GM18519 (cell line): ENCODE measurements around the gene NTNG1.

Source experiments
- ATAC-seq: cut with Tn5 transposase; IDR thresholded peaks from one replicate; pipeline ENCODE4 v1.9.1; 2021; ENCODE audit warnings: mild to moderate bottlenecking, moderate library complexity; ENCODE audit not compliant: unreplicated experiment, low FRiP score

NTNG1 gene

DNA sequence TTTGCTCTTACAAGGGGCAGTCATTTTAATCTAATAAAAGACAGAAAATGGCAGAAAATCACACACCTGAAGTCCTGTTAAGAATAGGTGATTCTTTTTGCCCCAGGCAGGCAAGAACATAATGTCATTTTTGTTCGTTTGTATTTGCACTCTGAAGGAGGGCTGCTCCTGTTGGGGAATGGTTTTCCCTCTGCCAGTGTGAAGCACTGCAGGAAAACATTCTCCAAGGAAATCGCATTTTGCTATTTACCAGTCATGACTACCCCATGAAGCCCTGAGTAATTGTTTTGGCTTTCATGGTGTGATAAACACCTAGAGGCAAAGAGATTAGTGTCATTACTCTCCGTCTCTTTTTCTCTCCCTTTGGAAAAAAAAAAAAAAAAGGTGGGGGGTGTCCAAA lies 345.5 kb downstream of the NTNG1 start:
- ATAC-seq = no peak

DNA sequence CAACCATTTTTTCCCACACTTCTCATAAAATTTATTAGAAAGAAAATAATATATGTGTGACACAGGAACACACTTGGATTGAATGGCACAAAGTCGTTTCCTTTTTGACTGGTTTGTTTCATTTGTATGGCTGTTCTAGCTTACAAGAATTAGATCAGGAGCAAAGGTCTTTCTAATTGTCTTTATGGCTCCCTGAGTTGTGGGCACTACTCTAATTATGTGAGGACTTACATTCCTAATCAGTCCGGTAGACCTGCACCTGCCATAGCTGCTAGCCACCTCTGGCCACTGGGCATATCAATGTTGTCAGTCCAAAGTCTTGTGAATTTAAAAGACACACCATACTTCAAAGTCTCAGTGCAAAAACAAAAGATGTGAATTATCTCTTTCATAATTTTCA lies 346.7 kb downstream of the NTNG1 start:
- ATAC-seq = no peak

DNA sequence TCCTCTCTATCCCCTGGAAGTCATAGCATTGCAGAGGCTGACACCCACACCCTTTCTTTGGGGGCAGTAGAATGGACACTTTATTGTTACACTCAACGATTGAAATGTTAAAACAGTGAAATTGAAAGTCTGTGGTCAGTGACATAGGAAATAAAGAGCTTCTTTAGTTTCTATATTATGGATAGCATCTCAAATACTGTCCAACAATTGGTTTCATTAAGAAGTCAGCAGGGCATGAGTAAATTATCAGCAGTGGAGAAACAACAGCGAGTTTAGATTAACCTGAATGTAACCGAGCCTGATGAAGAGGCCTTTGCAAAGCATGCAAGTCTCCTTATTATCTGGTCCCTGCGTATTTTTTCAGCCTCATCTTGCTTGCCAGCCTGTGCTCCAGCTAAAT lies 350.7 kb downstream of the NTNG1 start:
- ATAC-seq = no peak

DNA sequence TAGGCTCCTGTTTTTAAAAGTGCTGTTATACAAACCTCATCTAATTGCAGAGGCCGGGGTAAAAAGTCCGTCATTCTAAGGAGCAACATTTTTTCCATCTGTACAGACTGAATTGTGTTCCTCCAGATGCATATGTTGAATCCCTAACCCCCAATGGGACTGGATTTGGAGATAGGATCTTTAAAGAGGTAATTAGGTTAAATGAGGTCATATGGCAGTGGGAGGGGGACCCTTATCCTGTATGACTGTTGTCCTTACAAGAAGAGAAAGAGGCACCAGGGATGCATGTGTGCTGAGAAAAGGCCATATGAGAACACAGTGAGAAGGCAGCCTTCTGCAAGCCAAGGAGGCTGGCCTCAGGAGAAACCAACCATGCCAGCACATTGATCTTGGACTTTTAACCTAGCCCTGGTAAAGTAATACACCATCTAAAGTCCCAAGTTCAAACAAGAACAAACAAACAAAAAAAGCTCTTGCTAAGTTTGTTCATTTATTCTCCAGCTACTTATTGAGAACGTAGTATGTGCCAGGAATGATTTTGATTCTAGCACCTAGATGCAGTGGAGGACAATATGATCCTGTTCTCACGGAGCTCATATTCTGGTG lies 352.4 kb downstream of the NTNG1 start:
- ATAC-seq = no peak

DNA sequence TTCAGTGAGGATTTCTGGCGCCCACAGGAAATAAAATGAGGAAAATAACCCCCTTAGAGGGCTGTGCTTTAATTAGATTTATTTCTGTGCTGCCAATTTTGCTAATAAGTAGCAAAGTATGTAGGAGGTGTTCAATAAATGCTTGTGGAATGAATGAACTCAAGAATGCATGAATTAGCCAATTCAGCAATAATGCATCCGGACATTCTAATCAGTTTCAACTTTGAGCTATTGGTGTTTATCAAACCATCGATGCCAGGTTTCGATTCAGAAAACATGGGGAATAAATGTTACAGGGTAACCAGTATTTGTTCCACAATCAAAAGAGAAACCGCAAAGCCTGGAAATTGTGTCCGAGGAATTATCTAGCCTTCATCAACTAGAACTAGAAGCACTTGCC lies 353.2 kb downstream of the NTNG1 start:
- no peak for ATAC-seq

DNA sequence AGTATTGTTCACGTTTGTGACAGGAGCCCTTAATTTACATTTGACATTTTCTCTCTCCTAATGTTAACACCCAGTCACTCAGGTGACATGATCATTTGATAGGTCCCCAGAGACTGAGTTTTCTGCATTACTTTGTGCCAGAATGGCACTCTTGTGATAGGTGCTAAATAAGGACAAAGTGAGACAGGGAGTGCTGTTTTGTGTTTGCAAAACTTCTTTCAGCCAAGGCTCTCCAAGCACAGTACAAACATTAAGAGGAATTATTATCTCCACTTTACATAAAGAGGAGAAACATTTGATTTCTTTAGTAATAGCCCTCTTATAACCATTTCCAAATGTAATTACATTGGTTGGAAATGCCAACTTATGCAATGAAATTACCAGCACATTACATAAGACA lies 355.2 kb downstream of the NTNG1 start:
- ATAC-seq = no peak

DNA sequence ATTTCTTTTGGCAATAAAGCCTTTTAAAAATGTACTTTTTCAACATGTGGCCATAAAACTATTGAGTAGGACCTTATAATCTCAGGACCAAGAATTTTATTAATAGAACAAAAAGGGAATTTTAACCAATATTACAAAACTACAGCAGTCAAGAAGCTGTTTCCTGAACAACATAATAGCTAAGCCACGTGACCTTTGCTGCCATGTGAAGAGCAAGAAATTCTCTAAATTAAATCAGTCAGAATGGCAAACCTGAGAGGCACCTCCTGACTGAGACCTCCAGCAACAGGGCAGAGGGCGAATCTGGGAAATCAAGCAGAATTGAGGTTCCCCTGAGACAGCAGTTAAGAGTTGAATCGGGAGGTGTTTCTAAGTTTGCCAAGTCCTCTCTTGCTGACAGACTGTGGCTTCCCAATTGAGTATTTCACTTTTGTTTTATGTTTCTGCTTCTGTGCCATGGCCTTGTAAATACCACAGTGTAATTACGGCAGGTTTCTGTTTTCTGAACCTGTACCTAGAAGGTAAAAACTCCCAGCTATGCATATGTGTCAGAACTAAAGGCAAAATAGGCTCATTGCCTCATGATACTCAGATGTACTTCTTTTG lies 358.4 kb downstream of the NTNG1 start:
- peak; percentile 97 for ATAC-seq

DNA sequence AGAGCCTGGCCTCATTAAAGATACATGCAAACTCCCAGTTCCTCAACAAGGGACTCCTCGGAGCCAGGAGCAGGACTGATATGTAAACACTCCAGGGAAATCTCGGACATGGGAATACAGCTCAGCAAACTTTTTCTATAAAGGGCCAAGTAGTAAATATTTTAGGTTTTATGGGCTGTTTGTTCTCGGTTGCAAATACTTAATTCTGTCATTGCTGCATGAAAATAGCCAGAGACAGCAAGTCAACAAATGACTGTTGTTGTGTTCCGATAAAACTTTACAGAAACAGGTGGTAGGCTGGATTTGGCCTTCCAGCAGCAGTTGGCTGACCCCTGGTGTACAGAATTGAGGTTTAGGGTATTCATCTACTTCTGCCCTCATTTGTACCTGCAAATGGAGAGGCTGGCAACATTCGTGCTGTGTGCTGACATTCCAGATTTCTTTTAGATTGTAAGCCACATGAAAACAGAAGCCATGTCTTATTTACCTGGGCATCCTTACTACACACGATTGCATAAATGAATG lies 360.3 kb downstream of the NTNG1 start:
- ATAC-seq = no peak

DNA sequence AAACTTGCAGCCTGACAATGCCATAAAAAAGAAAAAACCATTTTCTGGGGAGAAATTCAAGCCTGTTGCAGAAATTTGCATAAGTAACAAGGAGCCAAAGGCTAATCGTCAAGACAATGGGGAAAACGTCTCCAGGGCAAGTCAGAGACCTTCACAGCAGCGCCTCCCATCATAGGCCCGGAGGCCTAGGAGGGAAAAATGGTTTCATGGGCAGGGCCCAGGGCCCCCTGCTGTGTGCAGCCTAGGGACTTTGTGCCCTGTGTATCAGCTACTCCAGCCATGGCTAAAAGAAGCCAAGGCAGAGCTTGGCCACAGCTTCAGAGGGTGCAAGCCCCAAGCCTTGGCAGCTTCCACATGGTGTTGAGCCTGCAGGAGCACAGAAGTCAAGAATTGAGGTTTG lies 369.5 kb downstream of the NTNG1 start:
- no peak for ATAC-seq

DNA sequence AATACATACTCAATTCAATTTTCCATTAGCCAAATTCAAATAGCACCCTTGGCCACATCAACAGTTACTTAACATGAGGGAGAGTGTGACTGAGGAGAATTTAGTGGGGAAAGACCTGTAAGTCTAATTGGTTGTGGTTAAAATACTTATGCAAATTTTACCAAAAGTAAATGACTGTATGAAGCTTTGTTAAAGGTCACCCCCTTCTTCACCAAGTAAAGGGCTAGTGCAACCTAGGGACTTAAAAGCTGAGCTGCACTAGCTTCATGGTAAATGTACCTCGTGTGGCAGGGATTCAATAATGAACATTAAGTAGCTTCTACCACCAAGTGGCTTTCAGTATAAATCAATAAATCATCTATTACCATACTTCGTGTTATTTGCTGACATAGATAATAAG lies 372.0 kb downstream of the NTNG1 start:
- ATAC-seq = no peak

DNA sequence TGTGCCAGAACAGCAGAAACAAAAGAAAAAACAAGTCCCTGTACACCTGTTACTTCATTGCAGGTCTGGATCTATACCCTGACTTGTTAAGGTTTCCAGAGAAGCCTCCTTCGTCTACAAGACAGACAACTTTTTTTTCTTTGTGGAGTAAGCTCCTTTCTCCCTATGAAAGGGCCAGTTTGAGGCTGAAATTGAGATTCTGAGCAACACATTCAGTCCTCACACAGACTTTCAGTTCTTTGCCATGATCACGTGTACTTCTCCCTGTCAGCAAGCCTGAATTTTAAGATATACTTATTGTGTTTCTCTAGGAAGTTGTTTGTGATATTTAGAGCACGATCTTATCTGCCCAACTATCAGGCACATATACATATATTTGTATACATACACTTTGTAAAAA lies 374.0 kb downstream of the NTNG1 start:
- no peak for ATAC-seq

DNA sequence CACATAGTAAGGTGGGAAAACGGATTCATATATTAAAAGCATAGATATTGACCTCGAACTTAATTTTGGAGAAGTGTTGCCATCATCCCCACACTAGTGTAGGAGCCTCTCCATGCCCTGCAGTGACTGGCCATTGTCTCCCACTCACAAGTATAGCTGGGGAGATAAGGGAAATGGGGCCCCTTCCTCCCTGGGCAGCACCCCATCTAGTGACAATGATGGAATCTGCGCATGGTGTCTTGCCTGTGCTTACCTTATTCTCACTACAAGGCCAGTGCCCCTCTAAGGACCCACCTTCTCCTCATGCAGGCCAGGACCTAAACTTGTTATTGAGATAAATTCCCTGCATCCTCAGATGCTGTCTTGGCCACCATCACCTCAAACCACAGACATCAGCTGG lies 374.9 kb downstream of the NTNG1 start:
- ATAC-seq = no peak

DNA sequence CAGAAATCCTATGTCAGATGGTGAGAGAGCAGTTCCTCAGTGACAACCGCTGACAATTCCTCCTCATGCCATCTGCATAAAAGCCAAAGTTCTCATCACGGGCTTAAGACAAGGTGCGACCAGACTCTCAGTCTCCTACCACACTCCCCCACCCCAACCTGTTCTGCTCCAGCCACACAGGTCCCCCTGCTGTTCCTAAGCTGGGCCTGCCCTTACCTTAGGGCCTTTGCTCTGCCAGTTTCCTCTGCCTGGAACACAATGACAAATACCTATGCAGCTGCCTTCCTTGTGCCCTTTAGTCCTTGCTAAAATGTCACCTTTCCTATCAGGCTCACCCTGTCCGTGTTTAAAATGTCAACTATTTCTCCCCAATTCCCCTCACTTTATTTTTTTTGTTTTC lies 382.2 kb downstream of the NTNG1 start:
- ATAC-seq = no peak

DNA sequence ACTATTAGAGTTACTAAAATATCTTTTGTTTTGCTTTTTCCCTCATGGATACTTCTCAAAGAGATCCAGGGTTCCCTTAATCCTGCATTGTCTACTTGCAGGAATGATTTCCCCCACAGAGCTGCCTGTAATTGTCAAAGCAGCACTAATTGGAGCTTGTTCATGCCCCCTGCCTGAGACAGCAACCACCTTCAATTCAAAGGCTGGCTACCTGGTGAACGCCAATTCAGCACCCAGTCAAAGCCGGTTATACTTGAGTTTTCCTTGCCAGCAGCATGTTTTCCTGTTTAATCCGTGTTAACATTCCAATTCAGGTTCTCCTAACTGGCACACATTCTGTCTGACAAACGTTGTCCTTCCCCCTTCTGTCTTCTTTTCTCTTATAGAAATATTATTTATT lies 382.9 kb downstream of the NTNG1 start:
- no peak for ATAC-seq

DNA sequence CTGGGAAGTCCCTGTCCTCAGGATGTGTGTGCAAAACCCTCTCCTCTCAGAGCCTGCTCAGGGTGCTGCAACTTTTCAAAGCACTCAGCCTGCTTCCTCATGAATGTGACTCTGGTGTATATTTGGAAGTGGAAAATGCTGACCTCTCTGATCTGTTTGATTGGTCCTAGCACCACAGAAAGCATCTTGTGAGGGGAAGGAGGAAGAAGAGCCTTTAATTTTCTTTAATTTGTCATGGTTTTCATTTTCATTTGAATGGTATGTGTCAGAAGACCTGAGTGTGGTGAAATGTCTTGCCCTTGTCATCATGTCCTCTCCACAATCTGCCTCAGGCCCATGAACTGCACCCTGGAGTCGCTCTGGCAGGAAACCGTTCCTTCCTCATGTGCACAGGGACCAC lies 383.5 kb downstream of the NTNG1 start:
- ATAC-seq = no peak

DNA sequence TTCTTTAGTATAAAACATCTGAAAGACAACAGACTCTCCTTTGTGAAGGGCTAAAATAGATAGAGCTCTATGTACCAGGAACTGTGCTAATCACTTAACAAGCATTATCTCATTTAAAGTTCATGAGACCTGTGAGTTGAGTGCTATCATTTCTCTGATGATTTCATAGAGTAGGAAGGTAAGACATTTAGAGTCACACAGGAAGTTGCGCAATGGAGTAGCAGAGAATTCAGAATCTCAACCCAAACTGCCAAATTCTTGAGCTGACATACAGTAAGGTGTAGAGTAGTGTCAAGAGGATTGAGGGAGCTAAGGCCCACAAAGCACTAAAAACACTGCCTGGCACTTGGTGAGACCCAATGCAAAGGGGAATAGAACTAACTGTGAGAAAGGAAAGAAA lies 384.3 kb downstream of the NTNG1 start:
- no peak for ATAC-seq

DNA sequence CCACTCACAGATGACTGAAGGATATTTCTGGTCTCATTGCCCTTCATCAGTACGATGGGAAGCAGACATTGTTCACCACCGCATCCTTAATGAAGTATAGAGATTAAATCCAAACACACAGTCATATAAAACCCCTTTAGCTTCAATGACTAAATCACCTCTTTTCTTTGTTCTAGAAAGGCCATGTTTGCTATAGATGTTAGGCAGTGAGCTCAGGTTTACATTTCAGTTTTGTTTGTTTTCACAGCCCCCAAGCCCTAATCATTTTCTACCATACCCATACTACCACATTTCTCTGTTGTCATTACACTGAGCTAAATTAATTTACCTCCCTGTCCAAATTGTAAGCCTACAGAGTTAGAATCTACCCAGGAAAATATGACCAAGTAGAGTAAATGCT lies 385.1 kb downstream of the NTNG1 start:
- ATAC-seq = no peak

DNA sequence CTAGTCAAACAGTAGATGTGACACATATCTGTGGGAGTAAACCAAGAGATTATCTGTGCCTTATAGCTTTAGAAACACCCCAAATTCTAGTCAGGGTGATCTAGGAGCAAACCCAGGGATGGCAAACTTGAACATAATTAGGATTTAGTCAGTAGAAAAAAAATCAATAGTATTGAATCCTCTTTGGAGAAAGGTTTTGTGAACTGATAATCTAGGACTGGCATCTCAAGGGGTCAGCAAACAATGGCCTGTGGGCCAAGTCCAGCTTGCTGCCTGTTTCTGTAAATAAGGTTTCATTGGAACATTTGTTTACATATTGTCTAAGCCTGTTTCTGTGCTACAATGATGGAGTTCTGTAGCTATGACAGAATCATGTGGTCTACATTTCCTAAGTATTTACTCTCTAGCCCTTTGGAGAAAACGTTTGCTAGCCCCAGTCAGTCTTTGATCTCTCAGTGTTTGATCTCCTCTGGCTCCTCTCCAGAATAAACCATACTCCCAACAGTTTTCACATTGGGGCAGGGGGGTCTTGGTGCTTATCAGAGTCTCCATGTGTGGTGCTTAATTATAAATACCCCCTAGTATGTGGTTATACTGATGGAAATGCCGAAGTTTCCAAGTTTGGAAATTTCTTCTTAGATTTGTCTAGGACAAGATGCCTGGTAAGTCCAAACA lies 385.8 kb downstream of the NTNG1 start:
- no peak for ATAC-seq

DNA sequence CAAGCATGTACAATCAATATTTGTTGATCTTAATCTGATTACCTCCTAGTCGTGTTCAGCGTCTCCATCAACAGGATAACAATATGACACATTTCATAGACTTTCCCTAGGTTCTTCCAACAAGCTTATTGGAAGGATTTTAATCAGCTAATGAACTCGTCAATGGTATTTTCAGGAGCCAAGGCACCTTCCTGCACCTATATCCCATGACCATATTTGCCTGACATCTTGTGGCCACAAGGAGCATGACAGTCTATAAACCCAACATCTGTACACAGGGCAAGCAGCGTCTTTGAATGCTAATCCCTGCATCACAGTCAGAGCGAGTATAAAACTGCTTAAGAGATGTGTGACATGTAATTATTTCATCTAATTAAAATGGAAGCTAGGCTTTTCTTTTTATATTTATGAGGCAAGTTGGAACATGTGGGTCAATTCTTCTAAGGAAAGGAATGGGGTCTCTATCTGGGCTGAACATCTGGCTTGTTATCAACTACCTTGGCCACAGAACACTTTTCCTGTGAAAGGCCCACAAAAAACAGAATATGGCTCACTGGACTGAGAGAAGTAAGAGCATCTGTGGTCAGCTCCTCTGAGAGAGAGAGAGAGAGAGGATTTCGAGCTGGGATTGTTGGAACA lies 388.8 kb downstream of the NTNG1 start:
- ATAC-seq = peak; percentile 98

DNA sequence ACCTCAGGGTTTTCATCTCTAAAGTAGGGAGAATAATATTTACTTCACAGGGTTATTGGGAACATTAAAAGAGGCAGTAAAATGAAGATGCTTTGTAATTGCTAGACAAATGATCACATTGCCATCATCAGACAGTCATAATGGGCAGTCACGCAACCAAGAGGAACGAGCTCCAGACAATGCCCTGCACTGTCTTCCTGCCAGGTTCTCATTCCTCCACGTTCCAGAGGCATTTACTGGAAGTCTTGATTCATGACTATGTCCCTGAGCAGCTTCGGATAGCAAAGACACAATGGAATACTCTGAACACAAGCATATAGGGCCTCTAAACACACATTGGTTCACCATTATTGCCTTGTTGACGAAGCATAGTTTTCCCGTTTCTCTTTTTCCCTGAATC lies 389.7 kb downstream of the NTNG1 start:
- ATAC-seq = no peak

DNA sequence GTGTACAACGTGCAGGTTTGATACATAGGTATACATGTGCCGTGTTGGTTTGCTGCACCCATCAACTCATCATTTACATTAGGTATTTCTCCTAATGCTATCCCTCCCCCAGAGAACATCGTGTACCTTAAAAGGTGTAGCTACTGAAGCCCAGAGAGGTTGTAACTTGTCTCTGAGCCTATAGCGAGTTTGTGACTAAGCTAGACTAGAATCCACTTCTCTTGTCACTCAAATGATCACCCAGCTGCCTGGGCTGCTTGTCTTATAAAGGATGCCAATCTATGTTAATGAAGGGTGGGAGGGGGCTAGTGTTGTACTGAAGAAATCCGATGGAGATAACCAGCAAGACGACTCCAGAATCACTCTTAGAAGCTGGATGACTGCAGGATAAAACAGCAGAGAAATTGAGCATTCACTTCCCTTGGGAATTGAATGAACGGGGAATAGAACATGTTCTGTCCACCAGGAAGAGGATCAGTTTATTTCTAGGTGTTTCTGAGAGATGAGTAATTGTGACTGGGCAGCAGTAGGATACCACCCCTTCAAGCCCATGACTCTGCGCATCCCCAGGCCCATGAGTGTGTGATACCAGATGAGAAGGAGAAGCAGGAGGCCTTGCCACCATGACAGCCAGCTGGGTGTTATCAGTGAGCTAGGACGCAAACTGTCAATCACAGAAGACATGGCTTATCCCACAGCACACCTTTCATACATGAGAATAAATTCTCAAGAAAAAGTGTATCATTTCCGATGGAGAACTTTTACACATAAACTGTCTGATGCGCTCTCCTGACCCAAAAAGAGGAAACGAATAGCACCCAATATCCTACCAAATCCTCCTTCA lies 390.4 kb downstream of the NTNG1 start:
- ATAC-seq = no peak
